Measurements from ENCODE around the gene CTIF.

DNA sequence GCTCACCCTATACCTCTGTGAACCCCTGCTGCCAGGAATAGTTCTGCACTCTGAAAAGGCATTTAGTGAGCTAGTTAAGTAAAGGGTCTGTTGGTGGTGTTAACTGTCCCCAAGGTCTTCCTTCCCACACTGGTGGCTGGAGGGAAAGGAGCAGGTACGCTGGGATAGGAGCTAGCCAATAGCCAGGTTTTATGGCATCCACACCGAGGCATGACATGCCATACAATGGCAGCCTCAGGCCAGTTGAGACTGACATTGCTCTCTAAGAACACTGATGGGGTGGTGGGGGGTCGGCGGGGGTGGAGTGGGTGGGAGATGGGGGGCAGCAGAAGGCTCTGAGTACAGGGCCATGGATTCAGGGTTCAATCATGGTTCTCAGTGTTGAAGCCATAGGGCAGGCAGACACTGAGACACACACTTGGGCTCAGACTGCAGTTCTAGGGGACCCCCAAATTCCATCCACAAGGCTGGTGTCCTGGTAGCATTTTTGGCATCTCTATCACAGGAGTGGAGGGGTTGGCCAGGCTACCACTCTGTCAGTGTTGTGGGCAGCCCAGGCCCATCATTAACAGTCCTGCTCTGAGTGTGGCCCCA lies 136.0 kb downstream of the CTIF start:
- TF ChIP-seq, protein P1, sequence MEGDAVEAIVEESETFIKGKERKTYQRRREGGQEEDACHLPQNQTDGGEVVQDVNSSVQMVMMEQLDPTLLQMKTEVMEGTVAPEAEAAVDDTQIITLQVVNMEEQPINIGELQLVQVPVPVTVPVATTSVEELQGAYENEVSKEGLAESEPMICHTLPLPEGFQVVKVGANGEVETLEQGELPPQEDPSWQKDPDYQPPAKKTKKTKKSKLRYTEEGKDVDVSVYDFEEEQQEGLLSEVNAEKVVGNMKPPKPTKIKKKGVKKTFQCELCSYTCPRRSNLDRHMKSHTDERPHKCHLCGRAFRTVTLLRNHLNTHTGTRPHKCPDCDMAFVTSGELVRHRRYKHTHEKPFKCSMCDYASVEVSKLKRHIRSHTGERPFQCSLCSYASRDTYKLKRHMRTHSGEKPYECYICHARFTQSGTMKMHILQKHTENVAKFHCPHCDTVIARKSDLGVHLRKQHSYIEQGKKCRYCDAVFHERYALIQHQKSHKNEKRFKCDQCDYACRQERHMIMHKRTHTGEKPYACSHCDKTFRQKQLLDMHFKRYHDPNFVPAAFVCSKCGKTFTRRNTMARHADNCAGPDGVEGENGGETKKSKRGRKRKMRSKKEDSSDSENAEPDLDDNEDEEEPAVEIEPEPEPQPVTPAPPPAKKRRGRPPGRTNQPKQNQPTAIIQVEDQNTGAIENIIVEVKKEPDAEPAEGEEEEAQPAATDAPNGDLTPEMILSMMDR (IDR thresholded peaks at IDR 0.05), result no peak
- no peak for TF ChIP-seq POLR2A (IDR thresholded peaks at IDR 0.05)
